Glutamatergic neuron (in vitro differentiated cells): ENCODE results near the gene FADS2. TPM values are rescaled to one million over a fixed set of nuclear protein-coding genes. Genes with fewer than 3 reads are reported as not detected.

Experiments used
- DNase-seq: peaks from one replicate; pipeline ENCODE4 v3.0.0; 2022
- H3K27ac Mint-ChIP-seq: one replicate; pipeline ENCODE4 v1.8.0; 2020; ENCODE audit warnings: mild to moderate bottlenecking, mixed read lengths, inconsistent platforms; ENCODE audit not compliant: unreplicated experiment
- H3K27me3 Mint-ChIP-seq: one replicate; pipeline ENCODE4 v1.8.0; 2020; ENCODE audit warnings: mild to moderate bottlenecking, moderate library complexity, mixed read lengths, inconsistent platforms; ENCODE audit not compliant: unreplicated experiment
- H3K36me3 Mint-ChIP-seq: one replicate; pipeline ENCODE4 v1.8.0; 2020; ENCODE audit warnings: mild to moderate bottlenecking, mixed read lengths, inconsistent platforms; ENCODE audit not compliant: unreplicated experiment
- H3K4me1 Mint-ChIP-seq: one replicate; pipeline ENCODE4 v1.8.0; 2020; ENCODE audit warnings: mild to moderate bottlenecking, low read depth, mixed read lengths, inconsistent platforms; ENCODE audit not compliant: unreplicated experiment
- H3K4me3 Mint-ChIP-seq: one replicate; pipeline ENCODE4 v1.8.0; 2020; ENCODE audit warnings: mild to moderate bottlenecking, mixed read lengths, inconsistent platforms; ENCODE audit not compliant: unreplicated experiment
- H3K9me3 Mint-ChIP-seq: one replicate; pipeline ENCODE4 v1.8.0; 2020; ENCODE audit warnings: mild to moderate bottlenecking, moderate library complexity, mixed read lengths, inconsistent platforms; ENCODE audit not compliant: unreplicated experiment
- CTCF ChIP-seq: fragments of 200-600 bp; sonication (generic); IDR thresholded peaks from one replicate; pipeline ENCODE4 v1.5.0; 2021; ENCODE audit not compliant: partially characterized antibody, unreplicated experiment
- total RNA-seq: library from RNA; stranded (reverse); fragmentation: NEBNext Ultra II Directional; extraction: Animal tissue kit (Norgen Biotek cat#: 25700); gene quantifications from one replicate; pipeline ENCODE4 v1.2.1, GENCODE V29; 2021; ENCODE audit not compliant: unreplicated experiment

Gene FADS2
- total RNA-seq, 1 donor from 2014 or later: 701 TPM

- Mint-ChIP-seq H3K4me3 (peak overlapping the region; percentile 92), H3K27ac (peak overlapping the region; percentile 56), H3K27me3 (peaks cover 27% of the 10 kb centered on the region), H3K36me3 (no peaks in the 10 kb centered on the region), H3K4me1 (peaks cover 53% of the 10 kb centered on the region), H3K9me3 (peaks cover 19% of the 10 kb centered on the region)
- no peak for DNase-seq
- TF ChIP-seq CTCF: no peak
Measured at GRCh38 chr11:61830237-61831105, 2.4 kb downstream of the FADS2 start.

- Mint-ChIP-seq H3K9me3 (peaks cover 16% of the 10 kb centered on the region), H3K4me1 (peaks cover 46% of the 10 kb centered on the region), H3K4me3 (peak overlapping the region; percentile 92), H3K27me3 (peaks cover 21% of the 10 kb centered on the region), H3K36me3 (no peaks in the 10 kb centered on the region), H3K27ac (peak overlapping the region; percentile 65)
- no peak for TF ChIP-seq CTCF
- DNase-seq: no peak
Measured at GRCh38 chr11:61832207-61832606, 4.1 kb downstream of the FADS2 start.

DNA sequence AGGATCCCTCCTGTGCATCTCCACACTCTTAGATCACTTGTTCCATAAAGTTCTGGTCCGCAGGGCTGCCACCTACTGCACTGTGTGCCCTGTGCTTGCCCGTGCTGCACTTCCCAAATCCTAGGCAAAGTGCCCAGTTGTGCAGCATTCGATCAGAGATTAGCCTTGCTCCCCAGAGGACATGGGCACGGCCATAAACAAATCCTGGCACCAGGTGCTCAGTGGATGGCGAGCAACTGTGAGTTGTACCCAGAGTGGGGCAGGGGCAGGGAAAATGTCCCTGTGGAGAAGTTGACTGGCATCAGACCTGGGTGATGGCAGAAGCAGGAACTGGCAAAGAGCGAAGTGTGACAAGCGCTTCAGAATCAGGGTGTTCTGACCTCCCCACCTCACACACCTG lies 4.7 kb downstream of the FADS2 start:
- Mint-ChIP-seq H3K4me1 (peaks cover 46% of the 10 kb centered on the region), H3K4me3 (peak overlapping the region; percentile 83), H3K27me3 (peaks cover 21% of the 10 kb centered on the region), H3K27ac (no peak overlapping the region), H3K36me3 (no peaks in the 10 kb centered on the region), H3K9me3 (peaks cover 15% of the 10 kb centered on the region)
- no peak for DNase-seq
- no peak for TF ChIP-seq CTCF

- Mint-ChIP-seq H3K27ac (peak overlapping the region; percentile 94), H3K9me3 (peaks cover 10% of the 10 kb centered on the region), H3K27me3 (peaks cover 17% of the 10 kb centered on the region), H3K4me1 (peaks cover 46% of the 10 kb centered on the region), H3K4me3 (peak overlapping the region; percentile 83), H3K36me3 (no peaks in the 10 kb centered on the region)
- TF ChIP-seq CTCF: no peak
- DNase-seq: no peak
Measured at GRCh38 chr11:61833471-61833870, 5.4 kb downstream of the FADS2 start.

GRCh38 chr11:61833926-61834277 lies 5.8 kb downstream of the FADS2 start:
- Mint-ChIP-seq H3K27ac (peak overlapping the region; percentile 94), H3K36me3 (no peaks in the 10 kb centered on the region), H3K9me3 (peaks cover 11% of the 10 kb centered on the region), H3K4me1 (peaks cover 46% of the 10 kb centered on the region), H3K4me3 (peak overlapping the region; percentile 83), H3K27me3 (peaks cover 17% of the 10 kb centered on the region)
- DNase-seq: no peak
- TF ChIP-seq CTCF: no peak
